GM12878 (cell line): ENCODE results near the gene PTPN20. TPM values are rescaled to one million over a fixed set of nuclear protein-coding genes. Genes with fewer than 3 reads are reported as not detected.

ENCODE experiments used
- ATAC-seq: fragments of 200-7000 bp; cut with Tn5 transposase; 3 replicates; pipeline ENCODE4 v1.9.1; 2020; ENCODE audit warnings: mild to moderate bottlenecking, moderate library complexity
- BruUV-seq: library from RNA; stranded (reverse); fragments of 400-500 nt; replicated peaks from 2 replicates; lab custom pipeline; 2021; lab: Mats Ljungman, UMichigan
- CTCF ChIA-PET: fragments of 300-600 bp; sonication (Branson Sonifier 250); formaldehyde crosslinking; extraction: SDS; loops from one replicate; lab custom pipeline; 2021; ENCODE audit warnings: inconsistent platforms; lab: Yijun Ruan, JAX
- POLR2A ChIA-PET: fragments of 350-600 bp; formaldehyde crosslinking; extraction: SDS; loops from one replicate; lab custom pipeline; 2021; ENCODE audit warnings: inconsistent platforms; lab: Charles Lee
- RAD21 ChIA-PET: fragments of 300-600 bp; sonication (Branson Sonifier 250); formaldehyde crosslinking; loops from one replicate; lab custom pipeline; 2023; ENCODE audit warnings: antibody characterized with exemption; ENCODE audit not compliant: unreplicated experiment; lab: Charles Lee
- SMC1A ChIA-PET: fragments of 300-600 bp; sonication (Branson Sonifier 250); formaldehyde crosslinking; loops from one replicate; lab custom pipeline; 2023; ENCODE audit not compliant: unreplicated experiment, uncharacterized antibody; lab: Charles Lee
- DNase-seq: peaks from one replicate; pipeline ENCODE4 v3.0.0-alpha.2; 2011; ENCODE audit warnings: low read depth, low spot score
- FAIRE-seq: peaks from 3 replicates; lab custom pipeline; 2011; peaks lifted over from hg19 to GRCh38; lab: Jason Lieb, UNC
- H2AFZ ChIP-seq: 2 replicates; pipeline ENCODE4 v1.6.0; 2011; ENCODE audit warnings: low read depth, low read length, control low read depth; ENCODE audit not compliant: control insufficient read depth
- H3K27ac ChIP-seq: 2 replicates; pipeline ENCODE4 v1.5.1; 2011; ENCODE audit warnings: control low read depth; ENCODE audit not compliant: control insufficient read depth, insufficient read depth
- H3K27me3 ChIP-seq, 2 experiments: replicated peaks in 1 of 2; 2 replicates each; pipeline versions ENCODE4 v1.6.0 to v1.6.1; 2011; ENCODE audit warnings: low read length in 1 of 2; ENCODE audit not compliant: control insufficient read depth in 2 of 2, insufficient read depth in 2 of 2
- H3K36me3 ChIP-seq, 2 experiments: 2 replicates each; pipeline ENCODE4 v1.5.1; 2011; ENCODE audit warnings: low read length in 1 of 2; ENCODE audit not compliant: control insufficient read depth in 2 of 2, insufficient read depth in 2 of 2
- H3K4me1 ChIP-seq: 2 replicates; pipeline ENCODE4 v1.6.1; 2011; ENCODE audit warnings: mild to moderate bottlenecking, low read length, moderate library complexity, mixed read lengths; ENCODE audit not compliant: control insufficient read depth, insufficient read depth
- H3K4me2 ChIP-seq: 2 replicates; pipeline ENCODE4 v1.6.0; 2011; ENCODE audit warnings: control low read depth; ENCODE audit not compliant: control insufficient read depth, insufficient read depth
- H3K4me3 ChIP-seq: fragments of 200-600 bp; sonication (generic); 2 replicates; pipeline ENCODE4 v1.5.1; 2016
- H3K79me2 ChIP-seq: 2 replicates; pipeline ENCODE4 v1.6.0; 2011; ENCODE audit warnings: low read length; ENCODE audit not compliant: control insufficient read depth, insufficient read depth
- H3K9ac ChIP-seq: 2 replicates; pipeline ENCODE4 v1.8.0; 2011; ENCODE audit warnings: low read length, control low read depth, mixed read lengths; ENCODE audit not compliant: control insufficient read depth, insufficient read depth
- H3K9me3 ChIP-seq: replicated peaks from 3 replicates; pipeline ENCODE4 v1.5.1; 2011; ENCODE audit warnings: mild to moderate bottlenecking, low read length; ENCODE audit not compliant: control insufficient read depth, insufficient read depth
- H4K20me1 ChIP-seq: 2 replicates; pipeline ENCODE4 v1.6.0; 2011; ENCODE audit not compliant: control insufficient read depth, insufficient read depth
- BMI1 ChIP-seq: fragments of 450-650 bp; IDR thresholded peaks from 2 replicates; pipeline ENCODE4 v1.6.1; 2016; ENCODE audit warnings: mild to moderate bottlenecking, moderate library complexity, borderline replicate concordance
- CBX5 ChIP-seq: sonication (generic); IDR thresholded peaks from 2 replicates; pipeline ENCODE4 v1.6.1; 2016; ENCODE audit warnings: low read depth, moderate library complexity, mild to moderate bottlenecking, inconsistent platforms
- E4F1 ChIP-seq: fragments of 450-650 bp; IDR thresholded peaks from 2 replicates; pipeline ENCODE4 v1.6.1; 2018; ENCODE audit warnings: borderline replicate concordance, mild to moderate bottlenecking; ENCODE audit not compliant: partially characterized antibody
- IKZF1 ChIP-seq: fragments of 450-650 bp; conservative IDR thresholded peaks from 2 replicates; pipeline ENCODE4 v1.6.1; 2017; ENCODE audit warnings: antibody characterized with exemption, mild to moderate bottlenecking
- JUNB ChIP-seq: IDR thresholded peaks from 2 replicates; pipeline ENCODE4 v1.6.1; 2016; ENCODE audit warnings: antibody characterized with exemption, mild to moderate bottlenecking
- NFYB ChIP-seq: IDR thresholded peaks from 2 replicates; pipeline ENCODE4 v1.6.1; 2011; ENCODE audit warnings: low read depth, mild to moderate bottlenecking, low read length, improper control_type of control experiment, moderate library complexity; ENCODE audit not compliant: insufficient read depth
- RELA ChIP-seq: fragments of 450-650 bp; IDR thresholded peaks from 2 replicates; pipeline ENCODE4 v1.8.0; 2014; ENCODE audit warnings: borderline replicate concordance; ENCODE audit not compliant: partially characterized antibody
- RELB ChIP-seq: fragments of 450-650 bp; IDR thresholded peaks from 2 replicates; pipeline ENCODE4 v1.6.1; 2017; ENCODE audit warnings: low read depth, mild to moderate bottlenecking, moderate library complexity
- RFX5 ChIP-seq: IDR thresholded peaks from 2 replicates; pipeline ENCODE4 v1.6.1; 2011; ENCODE audit warnings: low read depth, low read length, improper control_type of control experiment
- RUNX3 ChIP-seq: IDR thresholded peaks from 2 replicates; pipeline ENCODE4 v1.6.1; 2012; ENCODE audit warnings: low read length, inconsistent platforms
- SMC3 ChIP-seq: IDR thresholded peaks from 2 replicates; pipeline ENCODE4 v1.6.1; 2011; ENCODE audit warnings: low read length, improper control_type of control experiment, borderline replicate concordance
- STAT3 ChIP-seq: IDR thresholded peaks from 2 replicates; pipeline ENCODE4 v1.6.1; 2011; ENCODE audit warnings: low read depth, low read length, improper control_type of control experiment
- SUZ12 ChIP-seq: fragments of 200-600 bp; sonication (generic); IDR thresholded peaks from one replicate; pipeline ENCODE4 v1.6.1; 2018; ENCODE audit warnings: antibody characterized with exemption, mild to moderate bottlenecking; ENCODE audit not compliant: unreplicated experiment
- TCF7 ChIP-seq: IDR thresholded peaks from 2 replicates; pipeline ENCODE4 v1.6.1; 2014; ENCODE audit warnings: antibody characterized with exemption, borderline replicate concordance
- USF2 ChIP-seq: IDR thresholded peaks from 2 replicates; pipeline ENCODE4 v1.6.1; 2011; ENCODE audit warnings: low read depth, low read length, improper control_type of control experiment, borderline replicate concordance
- ZNF687 ChIP-seq: fragments of 450-650 bp; IDR thresholded peaks from 2 replicates; pipeline ENCODE4 v1.6.1; 2017; ENCODE audit warnings: mild to moderate bottlenecking, moderate library complexity
- WGBS: methylation state at CpG from one replicate; pipeline ENCODE4 v1.1.6; 2016; ENCODE audit warnings: low lambda C conversion rate; ENCODE audit not compliant: insufficient replicate concordance, insufficient coverage; ENCODE audit errors: missing lambda C conversion rate; 5-methylcytosine and 5-hydroxymethylcytosine counted together
- in situ Hi-C: fragments of 300-500 bp; cut with MboI; formaldehyde crosslinking; loops from 9 replicates; pipeline ENCODE4 v1.14.3; 2018; ENCODE audit warnings: mixed read lengths
- intact Hi-C: fragments of 100-400 bp; cut with micrococcal nuclease; formaldehyde crosslinking; loops from one replicate; pipeline ENCODE4 v1.14.2; 2022; ENCODE audit not compliant: unreplicated experiment
- polyA plus RNA-seq, 11 experiments: library from polyadenylated mRNA; depleted of rRNA in 4 of 11; unstranded in 6 of 11; stranded (reverse) in 5 of 11; fragments of >200 nt; fragmentation: Nextera tagmentation in 4 of 11; fragmentation: Illumina TruSeq in 1 of 11; extraction: Ambion mirVana in 4 of 11; extraction: Trizol in 1 of 11; gene quantifications; 1 replicate in 1 of 11; 2 replicates in 10 of 11; pipeline versions ENCODE4 v1.2.1 to v1.2.3, GENCODE V29; 2011 to 2016; ENCODE audit warnings: inconsistent platforms in 2 of 11, missing spikeins in 2 of 11, low read depth in 1 of 11
- total RNA-seq, 4 experiments: library from RNA; depleted of rRNA in 3 of 4; stranded (reverse); fragments of >200 nt in 3 of 4; fragmentation: Illumina TruSeq in 1 of 4; extraction: Trizol in 1 of 4; gene quantifications; 2 replicates each; pipeline versions ENCODE4 v1.2.1 to v1.2.3, GENCODE V29; 2013 to 2021

The PTPN20 gene
- total and polyA plus RNA-seq, 10 of the 15 experiments (the other 5 are each of a cell fraction or from before 2014, with no cell fraction given) = 0.04 to 3.4 (median 0.10) TPM; not detected in 4

- DNase-seq = no peak
- BruUV-seq = no TSS peak
- POLR2A ChIA-PET = no interaction called here
- TF ChIP-seq CBX5 = no peak
- no peak for TF ChIP-seq RELA
- no peak for TF ChIP-seq BMI1
- TF ChIP-seq RUNX3 = no peak
- TF ChIP-seq USF2 = no peak
- TF ChIP-seq TCF7 = no peak
- no peak for TF ChIP-seq RELB
- no peak for TF ChIP-seq STAT3
- no peak for TF ChIP-seq RFX5
- TF ChIP-seq SUZ12 = no peak
- TF ChIP-seq ZNF687 = no peak
- no peak for TF ChIP-seq JUNB
- TF ChIP-seq SMC3 = no peak
- no peak for TF ChIP-seq IKZF1
- TF ChIP-seq NFYB = no peak
- TF ChIP-seq E4F1 = no peak
Measured at GRCh38 chr10:47048526-47048905, 137.3 kb downstream of the PTPN20 start.

More at GRCh38 chr10:47048526-47048905, 137.3 kb downstream of the PTPN20 start:
- Histone ChIP-seq H3K9me3 (no peaks in the 10 kb centered on the region), H3K9ac (no peak overlapping the region), H3K4me3 (no peak overlapping the region), H3K27me3 (peaks cover 0 to 3% of the 10 kb centered on the region in 2 experiments; a peak in 1 of 4 replicates), H3K27ac (no peak overlapping the region), H3K4me2 (no peak overlapping the region), H4K20me1 (0 out of 2 replicates have a peak, but pooled peaks cover 2% of the 10 kb centered on the region), H3K4me1 (no peaks in the 10 kb centered on the region), H3K36me3 (no peaks in the 10 kb centered on the region), H2AFZ (no peak overlapping the region), H3K79me2 (no peaks in the 10 kb centered on the region)
- CTCF ChIA-PET = interaction anchor here (0.9 to 6.9 kb wide), 26 partner anchors 9 to 298 kb away, joined by 3 to 135 read pairs (median 5); no protein-coding TSS in a partner anchor
- in situ Hi-C loops = no loop called here
- intact Hi-C loops = no loop called here
- no peak for FAIRE-seq
- SMC1A ChIA-PET = interaction anchor here (0.9 to 5.2 kb wide), 10 partner anchors 9 to 292 kb away, joined by 3 to 66 read pairs (median 3); no protein-coding TSS in a partner anchor
- RAD21 ChIA-PET = interaction anchor here (0.9 to 2.8 kb wide), 5 partner anchors 73 to 264 kb away, joined by 3 to 84 read pairs (median 4); no protein-coding TSS in a partner anchor
- no peak for ATAC-seq
- WGBS = 32% methylated on average over 7 of the region's 7 CpGs
